CD4-positive, CD25-positive, alpha-beta regulatory T cell (primary cell): Measurements from ENCODE around the gene TOR1A. TPM values are rescaled to one million over a fixed set of nuclear protein-coding genes. Genes with fewer than 3 reads are reported as not detected.
A peak's percentile ranks its signal among the peaks of the same experiment; 100 is the strongest.

Experiments used
- ATAC-seq, 2 donors: fragments of 150-1000 bp; cut with Tn5 transposase; one replicate each; pipeline ENCODE4 v1.10.0; 2021; ENCODE audit warnings: low read depth in 2 of 2, moderate number of reproducible peaks in 2 of 2, moderate library complexity in 1 of 2
- DNase-seq, 3 donors: peaks; one replicate each; pipeline versions ENCODE4 v3.0.0 to v3.0.0-alpha.2; 2012 to 2022; ENCODE audit warnings: mixed read lengths in 1 of 3
- H3K27ac ChIP-seq: one replicate; pipeline ENCODE4 v1.7.0; 2013; ENCODE audit warnings: mild to moderate bottlenecking, low read length; ENCODE audit not compliant: insufficient read depth, poor library complexity, severe bottlenecking
- H3K27me3 ChIP-seq: one replicate; pipeline ENCODE4 v1.7.0; 2013; ENCODE audit warnings: low read length; ENCODE audit not compliant: control insufficient read depth, insufficient read depth
- H3K36me3 ChIP-seq: one replicate; pipeline ENCODE4 v1.7.0; 2013; ENCODE audit warnings: mild to moderate bottlenecking, low read length, moderate library complexity; ENCODE audit not compliant: control insufficient read depth, insufficient read depth
- H3K4me1 ChIP-seq: 2 replicates; pipeline ENCODE4 v1.7.0; 2013; ENCODE audit warnings: mild to moderate bottlenecking, low read length; ENCODE audit not compliant: insufficient read depth, control insufficient read depth, poor library complexity, severe bottlenecking
- H3K4me3 ChIP-seq: one replicate; pipeline ENCODE4 v1.7.0; 2013; ENCODE audit warnings: low read depth, mild to moderate bottlenecking, low read length, moderate library complexity
- H3K9me3 ChIP-seq, 2 experiments: 1 replicate in 1 of 2; 2 replicates in 1 of 2; pipeline ENCODE4 v1.7.0; 2013; ENCODE audit warnings: low read length in 2 of 2, mild to moderate bottlenecking in 1 of 2, moderate library complexity in 1 of 2; ENCODE audit not compliant: control insufficient read depth in 2 of 2
- H3K27ac Mint-ChIP-seq, 3 donors: one replicate each; pipeline ENCODE4 v1.8.0; 2020 to 2022; ENCODE audit warnings: mild to moderate bottlenecking in 3 of 3, mixed read lengths in 3 of 3, moderate library complexity in 2 of 3
- H3K27me3 Mint-ChIP-seq: one replicate; pipeline ENCODE4 v1.8.0; 2022; ENCODE audit warnings: mild to moderate bottlenecking, mixed read lengths
- H3K36me3 Mint-ChIP-seq: one replicate; pipeline ENCODE4 v1.8.0; 2020; ENCODE audit warnings: mixed read lengths
- H3K4me1 Mint-ChIP-seq, 4 donors: one replicate each; pipeline ENCODE4 v1.8.0; 2020 to 2022; ENCODE audit warnings: mixed read lengths in 4 of 4, mild to moderate bottlenecking in 1 of 4
- H3K4me3 Mint-ChIP-seq, 4 donors: one replicate each; pipeline ENCODE4 v1.8.0; 2020 to 2022; ENCODE audit warnings: mild to moderate bottlenecking in 4 of 4, mixed read lengths in 4 of 4, moderate library complexity in 3 of 4
- H3K9me3 Mint-ChIP-seq, 7 donors: one replicate each; pipeline ENCODE4 v1.8.0; 2020 to 2022; ENCODE audit warnings: mixed read lengths in 7 of 7, mild to moderate bottlenecking in 3 of 7, moderate library complexity in 2 of 7
- polyA plus RNA-seq, 4 donors: library from polyadenylated mRNA; unstranded; fragments of 300-500 nt; fragmentation: Illumina TruSeq; gene quantifications; one replicate each; pipeline ENCODE4 v1.2.3, GENCODE V29; 2021
- total RNA-seq: library from RNA; stranded (reverse); gene quantifications from one replicate; pipeline ENCODE4 v1.2.3, GENCODE V29; 2022

TOR1A gene
- total and polyA plus RNA-seq, 5 donors from 2014 or later = 19.3 to 72.7 (median 66.9) TPM

- Histone ChIP-seq H3K4me1 (no peaks in the 10 kb centered on the region), H3K36me3 (no peaks in the 10 kb centered on the region), H3K4me3 (no peak overlapping the region), H3K9me3 (no peaks in the 10 kb centered on the region), H3K27ac (no peak overlapping the region), H3K27me3 (no peaks in the 10 kb centered on the region)
- Mint-ChIP-seq H3K9me3 (peaks cover 0 to 2% (median 0%) of the 10 kb centered on the region in 7 donors), H3K4me3 (peak overlapping the region in 1 of 4 donors; percentile 4), H3K27me3 (peaks cover 11% of the 10 kb centered on the region), H3K36me3 (no peaks in the 10 kb centered on the region), H3K4me1 (no peaks in the 10 kb centered on the region), H3K27ac (no peak overlapping the region)
- ATAC-seq (no peak), DNase-seq (no peak)
Observed at GRCh38 chr9:129765764-129766317, 58.1 kb downstream of the TOR1A start.

- Mint-ChIP-seq H3K27ac (no peak overlapping the region), H3K9me3 (peaks cover 0 to 2% (median 0%) of the 10 kb centered on the region in 7 donors), H3K4me1 (peaks cover 0 to under 1% (median 0%) of the 10 kb centered on the region in 4 donors), H3K36me3 (no peaks in the 10 kb centered on the region), H3K27me3 (peaks cover 14% of the 10 kb centered on the region), H3K4me3 (no peak overlapping the region)
- Histone ChIP-seq H3K9me3 (no peaks in the 10 kb centered on the region), H3K36me3 (no peaks in the 10 kb centered on the region), H3K27ac (no peak overlapping the region), H3K4me1 (no peaks in the 10 kb centered on the region), H3K4me3 (no peak overlapping the region), H3K27me3 (no peaks in the 10 kb centered on the region)
- ATAC-seq (no peak), DNase-seq (no peak)
Observed at GRCh38 chr9:129762985-129763926, 60.7 kb downstream of the TOR1A start.

Other genes starting within 250 kb of the TOR1A start
- gene C9orf50, start 203.0 kb downstream of the TOR1A start, total RNA-seq = not detected
- gene C9orf50, start 203.0 kb downstream of the TOR1A start, polyA plus RNA-seq = not detected
- 37.4 TPM for gene NTMT1, start 198.0 kb downstream of the TOR1A start, total RNA-seq
- 10 to 100 TPM; 41.9 to 56.7 (median 52.8) TPM for gene NTMT1, start 198.0 kb downstream of the TOR1A start, polyA plus RNA-seq
- 27.8 TPM for gene ASB6, start 182.0 kb downstream of the TOR1A start, total RNA-seq
- gene ASB6, start 182.0 kb downstream of the TOR1A start, polyA plus RNA-seq = 10 to 100 TPM; 21.7 to 26.9 (median 23.7) TPM
- gene PRRX2, start 158.5 kb downstream of the TOR1A start, total RNA-seq = not detected
- not detected for gene PRRX2, start 158.5 kb downstream of the TOR1A start, polyA plus RNA-seq
- not detected for gene PTGES, start 71.1 kb downstream of the TOR1A start, total RNA-seq
- under 1 TPM in 1 of 4 donors, not detected in 3; 0.17 TPM for gene PTGES, start 71.1 kb downstream of the TOR1A start, polyA plus RNA-seq
- gene TOR1B, start 21.0 kb downstream of the TOR1A start, total RNA-seq = 25.5 TPM
- 10 to 100 TPM; 11.6 to 27.2 (median 14.5) TPM for gene TOR1B, start 21.0 kb downstream of the TOR1A start, polyA plus RNA-seq
- gene C9orf78, start 11.1 kb upstream of the TOR1A start, total RNA-seq = 91.6 TPM
- gene C9orf78, start 11.1 kb upstream of the TOR1A start, polyA plus RNA-seq = 100 to 1,000 TPM; 155 to 196 (median 170) TPM
- 116 TPM for gene USP20, start 11.3 kb upstream of the TOR1A start, total RNA-seq
- gene USP20, start 11.3 kb upstream of the TOR1A start, polyA plus RNA-seq = 10 to 100 TPM; 37.1 to 54.7 (median 46.9) TPM
- gene FNBP1, start 219.1 kb upstream of the TOR1A start, total RNA-seq = 253 TPM
- 100 to 1,000 TPM; 147 to 218 (median 188) TPM for gene FNBP1, start 219.1 kb upstream of the TOR1A start, polyA plus RNA-seq
- 29.9 TPM for gene GPR107, start 229.8 kb upstream of the TOR1A start, total RNA-seq
- gene GPR107, start 229.8 kb upstream of the TOR1A start, polyA plus RNA-seq = 1 to 10 TPM; 2.8 to 4.5 (median 3.1) TPM